Gastroesophageal sphincter (tissue), 3 donors: ENCODE measurements around the gene TMEM229B.

Experiments used
- CTCF ChIP-seq, 4 experiments: fragments of 200-600 bp in 2 of 4; fragments of 450-650 bp in 2 of 4; sonication (generic) in 1 of 4; IDR thresholded peaks; one replicate each; pipeline ENCODE4 v1.5.1; 2017 to 2019; ENCODE audit warnings: antibody characterized with exemption in 4 of 4, mild to moderate bottlenecking in 2 of 4, moderate library complexity in 2 of 4
- EP300 ChIP-seq: sonication (generic); formaldehyde crosslinking; IDR thresholded peaks from one replicate; pipeline ENCODE4 v1.6.1; 2017; ENCODE audit warnings: antibody characterized with exemption, mild to moderate bottlenecking

GRCh38 chr14:67502867-67503266 is 14.3 kb upstream of the TMEM229B start:
- no peak for TF ChIP-seq CTCF (IDR thresholded peaks at IDR 0.05)
- no peak for TF ChIP-seq EP300
